K562 (cell line): ENCODE results near the gene LCN15. TPM values are rescaled to one million over a fixed set of nuclear protein-coding genes. Genes with fewer than 3 reads are reported as not detected.

ENCODE experiments used
- CREB3 ChIP-seq: fragments of 450-650 bp; conservative IDR thresholded peaks from 2 replicates; pipeline ENCODE4 v1.6.1; 2016; ENCODE audit warnings: missing genetic modification characterization, low read depth, mild to moderate bottlenecking, missing compliant biosample characterization, moderate library complexity
- CREB5 ChIP-seq: fragments of 250-450 bp; sonication (Bioruptor Pico); IDR thresholded peaks from 2 replicates; pipeline ENCODE4 v1.5.0; 2020; ENCODE audit warnings: mild to moderate bottlenecking
- CTCFL ChIP-seq: IDR thresholded peaks from 2 replicates; pipeline ENCODE4 v1.6.1; 2011; ENCODE audit warnings: borderline replicate concordance, low read depth, mild to moderate bottlenecking, moderate library complexity, low read length; ENCODE audit not compliant: insufficient read depth, poor library complexity, severe bottlenecking
- E2F8 ChIP-seq: fragments of 450-650 bp; IDR thresholded peaks from 2 replicates; pipeline ENCODE4 v1.7.1; 2018; ENCODE audit warnings: mild to moderate bottlenecking, low read depth; ENCODE audit not compliant: partially characterized antibody
- HINFP ChIP-seq: fragments of 450-650 bp; conservative IDR thresholded peaks from 2 replicates; pipeline ENCODE4 v1.6.1; 2016; ENCODE audit warnings: missing genetic modification characterization, low read depth, mild to moderate bottlenecking, control low read depth, missing compliant biosample characterization
- JUNB ChIP-seq: fragments of 450-650 bp; formaldehyde crosslinking; conservative IDR thresholded peaks from 2 replicates; pipeline ENCODE4 v1.4.0; 2020; ENCODE audit warnings: mild to moderate bottlenecking
- MNT ChIP-seq, 2 experiments: fragments of 450-650 bp; conservative IDR thresholded peaks; 2 replicates each; pipeline ENCODE4 v1.6.1; 2017; ENCODE audit warnings: mild to moderate bottlenecking in 2 of 2, moderate library complexity in 2 of 2
- NR2C1 ChIP-seq, 2 experiments: fragments of 450-650 bp; IDR thresholded peaks; 2 replicates each; pipeline ENCODE4 v1.6.1; 2017; ENCODE audit warnings: mild to moderate bottlenecking in 2 of 2, antibody characterized with exemption in 1 of 2, inconsistent platforms in 1 of 2, missing compliant biosample characterization in 1 of 2, missing genetic modification characterization in 1 of 2
- SAFB2 ChIP-seq: fragments of 200-400 bp; formaldehyde crosslinking; IDR thresholded peaks from 2 replicates; pipeline ENCODE4 v1.6.1; 2018; ENCODE audit warnings: borderline replicate concordance, low read length, low read depth, moderate library complexity; ENCODE audit not compliant: severe bottlenecking
- SMARCC2 ChIP-seq: fragments of 450-650 bp; IDR thresholded peaks from 2 replicates; pipeline ENCODE4 v1.6.1; 2017; ENCODE audit warnings: antibody characterized with exemption, moderate library complexity, mild to moderate bottlenecking, low read depth
- TCFL5 ChIP-seq: fragments of 250-450 bp; sonication (Bioruptor Pico); conservative IDR thresholded peaks from 2 replicates; pipeline ENCODE4 v1.6.1; 2021; ENCODE audit warnings: mild to moderate bottlenecking, moderate library complexity, matching md5 sums
- TEAD1 ChIP-seq, 2 experiments: fragments of 450-650 bp in 1 of 2; sonication (generic) in 1 of 2; formaldehyde crosslinking; IDR thresholded peaks; 2 replicates each; pipeline versions ENCODE4 v1.4.0 to v1.8.0; 2020 to 2022; ENCODE audit warnings: mild to moderate bottlenecking in 2 of 2, missing genetic modification reagents in 1 of 2
- ZBTB17 ChIP-seq: fragments of 450-650 bp; formaldehyde crosslinking; IDR thresholded peaks from 2 replicates; pipeline ENCODE4 v1.4.0; 2020; ENCODE audit warnings: mild to moderate bottlenecking
- ZNF197 ChIP-seq: fragments of 200-800 bp; sonication (Bioruptor generic); IDR thresholded peaks from 2 replicates; pipeline ENCODE4 v1.6.1; 2016; ENCODE audit warnings: low read depth, missing genetic modification characterization, missing compliant biosample characterization
- ZNF445 ChIP-seq: fragments of 250-450 bp; sonication (Bioruptor Pico); IDR thresholded peaks from 2 replicates; pipeline ENCODE4 v1.4.0; 2020; ENCODE audit warnings: low read depth, mild to moderate bottlenecking, moderate library complexity
- polyA plus RNA-seq, 8 experiments: library from polyadenylated mRNA; depleted of rRNA in 4 of 8; stranded (reverse) in 5 of 8; unstranded in 3 of 8; fragments of >200 nt; fragmentation: Nextera tagmentation in 2 of 8; fragmentation: Illumina TruSeq in 1 of 8; extraction: Ambion mirVana in 2 of 8; extraction: Trizol in 1 of 8; gene quantifications; 2 replicates each; pipeline versions ENCODE4 v1.2.1 to v1.2.3, GENCODE V29; 2011 to 2014; ENCODE audit warnings: inconsistent platforms in 1 of 8, missing spikeins in 1 of 8
- total RNA-seq, 7 experiments: library from RNA; depleted of rRNA in 6 of 7; stranded (reverse); fragments of >200 nt in 6 of 7; fragmentation: Illumina TruSeq in 2 of 7; extraction: Trizol in 2 of 7; gene quantifications; 2 replicates each; pipeline versions ENCODE4 v1.2.1 to v1.2.3, GENCODE V29; 2011 to 2021; ENCODE audit warnings: low replicate concordance in 1 of 7

LCN15 gene
- total and polyA plus RNA-seq, 9 of the 15 experiments (the other 6 are each of a cell fraction or from before 2014, with no cell fraction given), result 0.66 TPM; not detected in 8

GRCh38 chr9:136789523-136789937 lies 25.2 kb upstream of the LCN15 start (continued):
- TF ChIP-seq HINFP, result peak; percentile 85
- TF ChIP-seq CTCFL, result no peak
- no peak for TF ChIP-seq SMARCC2
- peak in 1 of 2 experiments; percentile 78; a peak in 1 of 4 replicates for TF ChIP-seq TEAD1 (CRISPR knock-in tag; IDR thresholded peaks at IDR 0.05)
- peak; percentile 40; the same call in 1 of the 2 replicates for TF ChIP-seq ZNF445 (CRISPR knock-in tag)
- peak; percentile 90 for TF ChIP-seq ZBTB17 (CRISPR knock-in tag)
- no peak for TF ChIP-seq NR2C1 (IDR thresholded peaks at IDR 0.05)
- TF ChIP-seq NR2C1 (tag; IDR thresholded peaks at IDR 0.05), result peak; percentile 80
- TF ChIP-seq CREB5 (CRISPR knock-in tag), result peak; percentile 76; the same call in 1 of the 2 replicates
- TF ChIP-seq TCFL5 (CRISPR knock-in tag), result peak; percentile 81; the same call in 1 of the 2 replicates
- TF ChIP-seq SAFB2, result no peak
- TF ChIP-seq E2F8, result no peak
- peak; percentile 65 for TF ChIP-seq ZNF197
- TF ChIP-seq JUNB, result no peak
- peak in 1 of 2 experiments; percentile 17; a peak in 1 of 4 replicates for TF ChIP-seq MNT (conservative IDR thresholded peaks at IDR 0.05)
- peak; percentile 96 for TF ChIP-seq CREB3
